SU-DHL-6 (cell line): ENCODE data around the gene STK39.

Experiments
- CTCF ChIP-seq: fragments of 200-600 bp; sonication (generic); IDR thresholded peaks from one replicate; pipeline ENCODE4 v1.5.1; 2017; ENCODE audit warnings: antibody characterized with exemption, mild to moderate bottlenecking, low read length, moderate library complexity; ENCODE audit not compliant: insufficient read depth, poor library complexity, severe bottlenecking
- EZH2phosphoT487 ChIP-seq: fragments of 200-600 bp; sonication (generic), shearing (Covaris generic); conservative IDR thresholded peaks from 2 replicates; pipeline ENCODE4 v1.6.1; 2018; ENCODE audit warnings: mild to moderate bottlenecking, antibody characterized with exemption, low read length, moderate library complexity, mixed read lengths

GRCh38 chr2:168196764-168197180, 50.6 kb downstream of the STK39 start:
- TF ChIP-seq CTCF (no peak), EZH2phosphoT487 (no peak)
